HG03280 (cell line): ENCODE data around the gene LAMTOR4.
A peak's percentile ranks its signal among the peaks of the same experiment; 100 is the strongest.

Experiments used
- ATAC-seq: cut with Tn5 transposase; IDR thresholded peaks from one replicate; pipeline ENCODE4 v1.9.1; 2021; ENCODE audit warnings: mild to moderate bottlenecking, moderate library complexity; ENCODE audit not compliant: unreplicated experiment

The LAMTOR4 gene

DNA sequence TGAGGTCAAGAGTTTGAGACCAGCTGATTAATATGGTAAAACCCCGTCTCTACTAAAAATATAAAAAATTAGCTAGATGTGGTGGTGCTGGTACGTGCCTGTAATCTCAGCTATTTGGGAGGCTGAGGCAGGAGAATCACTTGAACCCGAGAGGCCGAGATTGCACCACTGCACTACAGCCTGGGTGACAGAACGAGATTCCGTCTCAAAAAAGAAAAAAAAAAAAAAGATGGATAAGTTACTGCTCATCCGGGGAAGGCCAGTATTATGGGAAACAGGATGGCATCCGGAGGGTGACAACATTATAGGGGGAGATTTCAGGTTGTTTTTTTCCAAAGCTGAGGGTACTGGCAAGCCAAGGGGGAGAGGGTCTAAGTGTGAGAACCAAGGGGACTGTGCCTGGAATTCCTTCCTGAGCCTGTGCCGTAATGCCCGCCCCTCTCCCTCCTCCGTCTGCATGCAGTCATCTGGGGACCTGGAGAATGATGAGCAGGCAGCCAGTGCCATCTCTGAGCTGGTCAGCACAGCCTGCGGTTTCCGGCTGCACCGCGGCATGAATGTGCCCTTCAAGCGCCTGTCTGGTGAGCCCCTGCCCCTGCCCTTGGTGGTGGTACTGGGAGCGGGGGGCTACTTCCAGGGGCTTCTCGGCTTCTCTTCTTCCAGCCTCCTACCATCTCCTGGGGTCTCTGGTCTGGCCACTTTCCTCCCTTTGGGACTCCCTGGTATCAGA, 4.4 kb downstream of the LAMTOR4 start:
- ATAC-seq, result no peak

DNA sequence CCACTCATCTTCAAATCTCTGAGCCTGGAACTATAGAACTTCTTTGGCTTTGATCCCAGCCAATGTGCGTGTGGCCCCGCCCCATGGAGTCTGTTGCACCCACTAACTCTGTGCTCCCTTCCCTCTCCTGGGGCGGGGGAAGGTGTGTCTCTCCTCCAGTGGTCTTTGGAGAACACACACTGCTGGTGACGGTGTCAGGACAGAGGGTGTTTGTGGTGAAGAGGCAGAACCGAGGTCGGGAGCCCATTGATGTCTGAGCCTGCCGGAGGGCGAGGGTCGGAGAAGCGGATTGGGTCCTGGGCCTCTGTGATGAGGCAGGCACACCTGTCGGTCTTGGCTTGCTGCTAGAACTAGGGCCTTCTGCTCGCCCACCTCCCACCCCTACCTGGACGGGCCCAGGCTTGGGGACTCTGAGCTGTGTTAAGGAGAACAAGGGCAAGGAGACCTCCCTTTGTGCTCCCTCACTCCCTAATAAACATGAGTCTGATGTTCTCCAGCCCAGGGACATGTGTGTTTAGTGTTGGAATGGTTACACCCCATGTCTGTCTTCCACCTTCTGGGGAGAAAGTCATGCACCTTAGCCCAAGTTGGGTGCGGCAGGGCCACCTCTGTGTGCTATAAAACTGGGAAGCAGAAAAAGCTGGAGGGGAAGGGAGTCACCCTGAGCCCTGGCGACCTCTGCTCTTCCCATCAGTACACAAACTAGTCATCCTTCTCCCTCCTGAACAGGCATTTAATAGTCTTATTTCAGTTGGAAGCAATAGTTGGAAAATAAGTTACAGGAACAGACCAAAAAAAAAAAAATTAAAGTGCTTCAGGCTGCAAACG, 5.2 kb downstream of the LAMTOR4 start:
- no peak for ATAC-seq

DNA sequence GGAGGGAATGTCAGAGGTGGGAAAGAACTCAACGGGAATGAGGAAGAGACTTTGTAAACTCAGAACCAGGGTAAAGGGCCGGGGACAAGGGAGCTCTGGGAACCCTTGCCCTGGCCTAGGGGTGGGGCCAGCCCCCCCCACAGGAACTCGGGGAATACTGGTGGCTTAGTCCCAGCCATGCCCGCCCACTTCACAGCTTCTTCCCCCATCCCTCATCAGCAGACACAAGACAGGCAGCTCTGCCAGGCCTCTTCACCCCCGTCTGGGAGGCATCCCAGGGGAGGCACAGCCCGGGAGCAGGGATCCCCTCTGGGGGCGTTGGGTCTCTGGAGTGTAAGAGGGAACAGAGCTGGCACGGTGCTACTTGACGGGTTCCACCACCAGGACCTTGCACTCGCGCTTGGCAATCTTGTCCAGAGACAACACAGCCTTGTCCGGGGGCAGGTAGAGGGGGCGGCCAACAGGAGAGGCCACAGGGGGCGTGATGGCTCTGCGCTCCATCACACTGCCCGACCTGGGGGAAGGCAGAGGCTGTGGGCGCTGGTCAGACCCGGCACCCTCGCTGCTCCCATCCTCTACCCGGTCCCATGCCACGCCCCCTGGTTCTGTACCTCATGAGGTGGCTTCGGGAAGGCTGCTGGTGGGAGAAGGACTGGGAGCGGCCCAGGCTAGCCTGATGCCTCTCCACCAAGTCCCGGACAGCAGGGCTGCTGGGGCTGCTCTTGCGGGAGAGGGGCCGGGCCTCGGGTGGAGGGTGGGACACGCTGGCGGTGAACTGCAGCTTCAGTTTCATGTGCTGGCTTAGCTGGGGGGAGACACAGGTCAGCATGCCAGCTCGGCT, 6.2 kb downstream of the LAMTOR4 start:
- no peak for ATAC-seq

DNA sequence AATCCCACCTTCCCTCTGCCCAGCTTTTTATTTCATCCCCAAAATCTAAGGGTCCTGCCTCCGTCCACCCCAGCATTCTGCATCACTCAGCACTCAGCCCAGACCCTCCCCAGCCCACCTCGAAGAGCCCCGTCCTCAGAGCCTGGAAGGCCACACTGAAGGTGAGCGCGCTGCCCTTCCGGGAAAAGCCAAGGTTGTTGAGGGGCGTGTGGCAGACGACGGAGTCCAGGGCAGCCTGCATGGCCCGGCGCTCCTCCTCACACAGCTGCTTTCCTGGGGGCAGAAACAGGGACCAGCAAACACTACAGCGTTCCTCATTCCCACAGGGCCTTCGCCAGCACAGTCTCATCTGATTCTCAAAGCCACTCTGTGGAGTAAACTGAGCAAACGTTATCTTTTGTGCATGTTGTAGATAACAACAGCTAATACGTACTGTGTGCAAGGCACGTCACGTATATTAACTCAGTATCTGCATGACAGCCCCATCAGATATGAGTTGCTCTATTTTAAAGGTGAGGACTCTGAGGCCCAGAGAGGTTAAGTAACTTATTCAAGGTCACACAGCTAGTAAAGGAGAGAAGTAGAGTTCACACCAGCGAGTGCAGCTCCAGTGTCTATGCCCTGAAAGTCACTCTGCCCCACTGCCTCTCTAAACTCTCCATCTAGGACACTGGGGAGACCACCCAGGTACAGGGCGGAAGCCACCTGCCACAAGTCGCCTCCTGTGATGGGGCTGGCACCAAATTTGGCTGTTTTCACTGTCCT, 7.0 kb downstream of the LAMTOR4 start:
- no peak for ATAC-seq

DNA sequence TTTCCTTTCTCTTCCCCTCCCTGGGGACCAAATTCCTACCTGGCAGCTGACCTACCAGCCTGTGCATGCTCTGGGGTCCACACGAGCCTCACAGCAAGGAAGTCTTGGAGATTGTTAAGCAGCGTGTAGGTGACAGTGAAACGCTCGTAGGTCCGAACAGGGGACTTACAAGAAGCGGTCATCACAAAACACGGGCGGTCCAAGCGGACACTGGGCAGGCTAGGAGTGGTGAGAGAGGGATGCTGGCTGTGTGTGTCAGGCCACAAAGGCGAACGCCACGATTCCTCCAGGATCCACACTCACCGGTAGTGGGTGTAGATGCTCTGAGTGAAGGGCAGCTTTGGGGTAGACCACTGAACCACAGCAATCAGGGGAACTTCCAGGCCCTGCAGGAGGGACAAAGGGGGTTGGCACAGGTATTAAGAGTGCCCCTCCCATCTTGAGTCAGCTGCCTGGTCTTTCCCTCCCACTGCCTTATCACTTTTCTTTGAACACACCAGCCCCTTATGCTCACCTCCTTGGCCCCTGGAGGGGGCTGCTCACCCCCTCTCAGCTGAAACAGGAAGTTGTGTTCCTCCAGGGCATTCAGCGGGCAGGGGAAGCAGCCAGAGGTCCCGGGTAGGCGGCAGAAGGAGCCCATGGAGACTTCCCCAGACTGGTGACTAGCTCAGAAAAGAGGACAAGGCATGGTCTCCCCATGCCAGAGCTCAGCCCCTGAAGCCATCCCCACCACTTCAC, 7.8 kb downstream of the LAMTOR4 start:
- ATAC-seq, result no peak

DNA sequence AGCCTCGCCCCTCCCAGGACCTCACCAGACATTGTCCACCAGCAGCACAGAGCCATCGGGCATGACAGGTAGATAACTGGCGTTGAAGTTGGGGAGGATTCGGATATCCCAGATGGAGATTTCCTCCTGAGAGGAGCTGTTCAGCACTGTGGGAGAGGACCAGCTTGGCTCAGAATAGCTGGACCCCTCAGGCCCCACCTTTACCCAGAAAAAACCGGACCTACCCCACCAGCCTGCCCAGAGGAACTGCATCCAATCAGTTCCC, 8.3 kb downstream of the LAMTOR4 start:
- ATAC-seq, result no peak

DNA sequence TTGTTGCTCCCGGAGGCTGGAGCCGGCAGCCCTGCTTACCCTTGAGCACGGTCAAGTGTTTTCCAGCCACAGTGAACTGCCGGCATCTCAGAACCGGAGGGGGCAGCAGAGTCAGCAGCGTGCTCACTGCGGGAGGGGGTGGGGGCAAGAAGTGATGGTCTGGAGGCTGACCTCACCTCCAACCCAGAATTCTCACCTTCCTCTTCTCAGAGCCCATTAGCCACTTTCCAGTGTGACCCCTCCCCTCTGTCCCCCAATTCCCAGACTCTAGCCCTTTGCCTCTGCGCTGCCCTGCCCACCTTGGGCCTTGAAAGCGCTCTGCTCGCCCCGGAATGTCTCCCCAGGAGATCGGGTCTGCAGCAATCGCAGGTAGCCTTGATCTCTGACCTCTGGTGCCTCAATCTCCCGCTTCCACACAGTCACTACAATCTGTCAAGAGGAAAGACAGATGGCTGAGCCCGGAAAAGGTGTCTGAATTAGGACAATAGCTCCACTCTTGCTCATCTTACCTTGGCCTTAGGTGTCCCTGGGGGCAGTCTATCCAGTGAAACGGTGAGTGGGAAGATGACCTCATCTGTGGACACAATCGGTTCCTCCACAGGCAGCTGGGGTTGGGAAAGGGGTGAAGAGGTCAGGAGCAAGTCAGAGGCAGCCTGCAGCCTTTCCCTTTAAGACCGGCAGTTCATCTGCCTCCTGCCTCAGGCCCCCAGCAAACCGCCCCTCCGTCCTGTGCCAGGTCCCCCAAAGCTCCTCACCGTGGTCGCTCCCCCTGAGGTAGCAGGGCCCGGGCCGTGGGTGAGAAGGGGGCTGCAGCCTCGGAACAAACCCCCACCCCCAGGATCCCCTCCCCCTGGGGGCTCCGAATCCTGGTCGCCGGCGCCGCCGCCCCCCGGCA, 8.9 kb downstream of the LAMTOR4 start:
- no peak for ATAC-seq

DNA sequence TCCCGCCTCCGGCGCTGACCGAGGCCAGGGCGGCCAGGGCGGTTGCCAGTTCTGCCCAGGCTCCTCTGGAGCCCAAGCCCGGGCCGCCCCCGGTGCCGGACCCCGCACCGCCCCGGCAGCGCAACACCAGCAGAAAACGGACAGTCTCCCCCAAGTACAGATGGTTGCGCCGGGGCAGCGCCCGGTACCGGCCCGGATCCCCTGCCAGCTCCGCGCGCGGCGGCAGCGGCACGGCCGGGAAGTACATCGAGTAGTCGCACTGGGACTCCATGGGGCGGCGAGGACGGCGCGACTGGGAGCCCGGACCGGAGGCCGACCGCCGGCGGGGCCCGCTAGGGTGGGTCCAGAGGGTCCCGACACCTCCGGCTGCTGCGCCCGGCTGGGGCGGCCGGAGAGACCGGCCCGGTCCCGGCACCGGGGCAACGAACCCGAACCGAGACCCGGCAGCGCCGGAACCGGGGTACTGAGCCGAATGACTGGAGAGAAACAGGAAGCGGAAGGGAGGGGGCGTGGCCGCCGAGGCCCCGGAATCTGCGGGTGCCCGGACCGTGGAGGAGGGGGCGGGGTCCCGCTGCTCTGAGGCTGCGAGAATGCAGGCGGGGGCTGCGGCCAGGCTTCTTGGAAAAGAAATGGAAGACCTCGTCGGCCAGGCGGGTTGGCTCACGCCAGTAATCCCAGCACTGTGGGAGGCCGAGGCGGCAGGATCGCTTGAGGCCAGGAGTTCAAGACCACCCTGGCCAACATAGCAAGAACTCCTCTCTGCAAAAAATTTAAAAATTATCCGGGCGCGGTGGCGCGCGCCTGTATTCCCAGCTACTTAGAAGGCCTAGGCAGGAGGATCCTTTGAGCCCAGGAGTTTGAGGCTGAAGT, 9.7 kb downstream of the LAMTOR4 start, which contains the start of gene TRAPPC14:
TSS of gene TRAPPC14 (minus strand) at position 495 of the 870 bp plus-strand sequence. CDS start at position 271, 224 bp downstream.
- peak; percentile 89 for ATAC-seq

DNA sequence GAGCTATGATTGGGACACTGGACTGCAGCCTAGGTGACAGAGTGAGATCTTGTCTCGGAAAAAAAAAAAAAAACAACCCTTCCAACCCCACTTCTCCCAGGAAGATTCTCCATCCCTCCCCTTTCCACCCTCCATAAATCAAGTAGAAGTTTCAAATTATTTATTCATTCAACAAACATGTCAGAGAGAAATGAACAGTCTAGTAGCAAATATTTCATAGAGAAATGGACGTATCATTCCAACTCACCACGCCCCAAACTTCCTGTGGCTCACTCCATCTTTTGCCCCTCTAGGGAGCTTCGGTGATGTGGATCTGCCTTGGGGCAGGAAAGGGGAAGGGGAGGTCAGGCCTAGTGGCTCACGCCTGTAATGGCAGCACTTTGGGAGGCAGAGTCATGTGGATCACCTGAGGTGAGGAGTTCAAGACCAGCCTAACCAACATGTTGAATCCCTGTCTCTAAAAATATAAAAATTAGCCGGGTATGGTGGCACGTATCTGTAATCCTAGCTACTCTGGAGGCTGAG, 10.4 kb downstream of the LAMTOR4 start:
- no peak for ATAC-seq

DNA sequence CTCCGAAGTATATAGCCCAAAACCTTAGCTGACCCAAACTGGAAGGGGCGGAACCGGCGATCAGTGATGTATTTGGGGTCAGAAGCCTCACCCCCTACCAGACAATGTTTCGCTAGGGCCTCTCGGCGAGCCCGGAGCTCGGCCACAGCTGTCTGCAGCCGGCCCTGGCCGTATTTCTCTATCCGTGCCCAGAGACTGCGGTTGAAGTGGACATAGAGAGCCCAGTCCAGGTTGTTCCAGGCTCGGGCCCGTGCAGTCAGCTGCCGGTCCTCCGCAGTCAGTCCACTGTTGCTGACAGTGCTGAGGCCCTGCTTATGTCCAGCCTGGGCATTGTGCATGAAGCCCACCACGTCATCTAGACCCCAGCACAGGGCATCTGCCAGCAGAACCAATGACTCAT, 11.3 kb downstream of the LAMTOR4 start:
- ATAC-seq, result no peak

DNA sequence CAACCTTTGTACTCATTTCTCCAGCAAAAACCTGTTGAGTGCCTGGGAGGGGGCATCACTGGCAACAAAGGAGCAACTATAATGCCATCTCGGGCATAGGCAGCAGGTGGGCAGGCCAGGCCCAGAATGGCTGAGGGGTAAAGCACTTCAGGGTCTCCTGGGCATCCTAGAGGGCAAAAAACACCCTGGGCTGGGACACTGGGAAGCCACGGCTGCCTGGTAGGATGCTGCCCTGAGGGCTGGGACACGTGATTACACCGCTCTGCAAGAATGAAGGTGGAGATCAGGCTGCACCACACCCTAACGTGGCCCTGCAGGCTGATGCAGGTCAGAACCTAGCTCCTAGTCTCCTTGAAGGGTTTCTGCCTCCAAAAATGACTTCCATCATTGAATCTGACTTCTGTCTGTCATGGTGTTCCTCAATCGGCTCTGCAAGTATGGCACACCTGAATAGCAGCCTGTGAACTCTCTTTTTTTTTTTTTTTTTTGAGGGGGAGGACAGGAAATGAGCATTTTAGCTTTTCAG, 14.4 kb downstream of the LAMTOR4 start:
- ATAC-seq, result no peak

DNA sequence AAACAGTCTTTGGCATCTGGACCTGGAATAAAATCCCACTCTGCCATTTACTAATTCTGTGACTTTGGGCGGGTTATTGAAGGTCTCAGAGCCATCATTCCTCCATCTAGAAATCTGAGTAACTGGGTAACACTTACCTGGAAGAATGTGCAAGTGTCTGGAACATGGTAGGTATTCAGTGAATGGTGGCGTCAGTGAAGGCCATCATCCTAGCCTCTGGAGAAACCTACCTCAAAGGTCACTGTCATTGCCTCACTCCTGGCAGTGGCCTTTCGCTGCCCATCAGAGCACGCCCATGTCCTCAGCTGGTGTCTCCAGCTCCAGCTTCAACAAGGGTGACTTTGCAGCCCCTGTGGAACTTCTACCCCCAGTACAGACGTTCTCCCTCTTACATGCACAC, 15.2 kb downstream of the LAMTOR4 start:
- ATAC-seq, result no peak

DNA sequence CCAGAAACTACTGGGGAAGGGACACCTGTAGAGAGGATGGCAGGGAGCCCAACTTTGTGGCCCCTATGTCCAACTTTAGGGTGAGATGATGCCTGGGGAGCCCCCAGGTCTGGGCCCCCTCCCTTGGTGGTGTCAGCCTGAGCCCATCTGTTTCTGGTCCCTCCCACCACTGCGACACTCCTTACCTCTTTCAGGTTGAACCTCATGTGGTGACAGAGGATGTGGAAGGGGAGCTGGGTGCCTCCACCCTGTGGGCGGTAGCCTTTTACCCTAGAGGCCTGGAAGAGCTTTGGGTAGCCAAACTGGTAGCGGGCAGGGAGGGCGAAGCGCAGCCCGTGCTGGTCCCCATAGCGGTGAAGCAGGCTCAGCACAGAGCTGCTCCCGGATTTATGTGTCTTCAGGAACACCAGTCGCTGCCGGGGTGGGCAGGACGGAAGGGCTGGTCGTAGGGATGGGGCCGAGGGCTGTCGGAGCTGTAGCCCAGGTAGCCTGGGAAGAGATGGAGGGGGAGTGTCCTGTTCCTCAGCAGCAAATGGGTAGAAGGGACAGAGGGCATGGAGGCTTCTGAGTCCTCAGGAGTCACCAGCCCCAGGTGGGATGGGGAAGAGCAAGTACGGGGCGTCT, 17.7 kb downstream of the LAMTOR4 start:
- ATAC-seq, result no peak

DNA sequence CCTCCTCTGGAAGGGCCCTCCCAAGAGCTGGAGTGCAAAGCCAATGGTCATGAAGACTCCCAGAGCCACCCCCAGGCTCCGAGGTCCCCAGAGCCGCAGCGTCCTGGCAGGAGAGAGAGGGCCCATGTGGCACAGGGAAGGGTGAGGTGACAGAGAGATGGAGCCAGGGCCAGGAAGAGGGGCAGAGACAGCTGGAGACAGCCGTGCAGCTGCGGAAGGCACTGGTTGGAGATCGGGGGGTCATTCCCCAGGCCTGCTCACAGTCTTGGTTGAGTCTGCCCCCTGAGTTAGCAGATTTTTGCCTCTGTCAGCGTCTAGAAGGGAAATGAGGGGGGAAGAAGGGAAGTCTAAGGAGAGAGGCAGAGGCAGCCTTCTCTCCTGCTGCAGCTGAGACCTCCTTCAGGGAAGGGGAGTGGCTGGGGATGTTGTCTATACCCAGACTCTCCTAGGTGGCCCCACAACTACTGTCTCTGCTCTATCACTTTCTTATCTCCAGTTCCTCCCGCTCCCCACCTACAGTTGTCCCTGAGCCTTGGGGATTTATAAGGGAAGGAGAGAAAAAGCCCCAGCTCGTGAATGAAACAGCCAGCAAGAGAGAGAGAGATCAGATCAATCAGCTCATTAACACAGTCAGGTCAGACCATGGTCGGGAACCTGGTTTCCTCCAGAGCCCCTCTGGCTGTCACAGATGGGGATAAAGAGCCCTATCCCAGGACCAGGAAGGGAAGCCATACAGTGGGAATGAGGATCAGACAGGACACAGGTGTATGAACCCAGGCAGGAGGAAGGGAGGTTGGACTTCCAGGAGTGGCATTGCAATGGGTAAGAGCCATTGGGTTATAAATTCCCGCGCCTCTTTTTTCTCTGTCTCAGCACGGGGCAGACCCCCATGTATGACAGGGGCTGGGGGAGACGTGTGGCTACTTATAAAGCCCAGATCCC, 18.5 kb downstream of the LAMTOR4 start:
- ATAC-seq, result no peak

DNA sequence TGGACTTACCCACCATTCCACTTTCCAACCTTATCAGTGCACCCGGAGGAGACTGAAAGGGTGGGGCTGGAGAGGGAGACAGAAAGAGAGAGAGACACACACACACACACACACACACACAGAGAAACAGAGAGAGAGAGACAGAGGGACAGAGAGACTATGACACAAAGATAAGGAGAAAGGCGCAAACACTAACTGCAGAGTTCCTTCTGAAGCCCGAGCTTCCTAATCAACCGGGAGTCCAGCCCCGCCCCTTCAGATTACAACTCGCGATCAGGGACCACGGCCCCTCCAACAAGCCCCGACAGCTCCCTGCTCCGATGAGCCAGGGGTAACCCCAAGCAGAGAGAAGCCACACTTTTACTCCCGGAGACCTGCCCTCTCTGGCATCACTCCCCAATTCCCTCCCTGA, 19.2 kb downstream of the LAMTOR4 start:
- ATAC-seq, result no peak
